Activated CD8-positive, alpha-beta memory T cell treated with anti-CD3 and anti-CD28 coated beads, Interleukin-2, amount 10 ng/mL, durations not matched to agents 7 days and 5 days (primary cell): ENCODE measurements around the gene ATP1A2. TPM values are rescaled to one million over a fixed set of nuclear protein-coding genes. Genes with fewer than 3 reads are reported as not detected.
A peak's percentile ranks its signal among the peaks of the same experiment; 100 is the strongest.

ENCODE experiments used
- ATAC-seq: fragments of 150-1000 bp; cut with Tn5 transposase; one replicate; pipeline ENCODE4 v1.10.0; 2021; ENCODE audit warnings: moderate library complexity
- CTCF ChIA-PET: fragments of 350-600 bp; sonication (Branson Sonifier 250); formaldehyde crosslinking; loops from one replicate; lab custom pipeline; 2021; ENCODE audit warnings: antibody characterized with exemption; lab: Charles Lee
- DNase-seq: peaks from one replicate; pipeline ENCODE4 v3.0.0-alpha.2; 2020
- H3K27ac Mint-ChIP-seq: one replicate; pipeline ENCODE4 v1.8.0; 2021; ENCODE audit warnings: mild to moderate bottlenecking, mixed read lengths
- H3K27me3 Mint-ChIP-seq: one replicate; pipeline ENCODE4 v1.8.0; 2021; ENCODE audit warnings: mixed read lengths
- H3K36me3 Mint-ChIP-seq: one replicate; pipeline ENCODE4 v1.8.0; 2021; ENCODE audit warnings: mild to moderate bottlenecking, mixed read lengths
- H3K4me1 Mint-ChIP-seq: one replicate; pipeline ENCODE4 v1.8.0; 2021; ENCODE audit warnings: mixed read lengths
- H3K4me3 Mint-ChIP-seq: one replicate; pipeline ENCODE4 v1.8.0; 2021; ENCODE audit warnings: mild to moderate bottlenecking, moderate library complexity, mixed read lengths
- H3K9me3 Mint-ChIP-seq: one replicate; pipeline ENCODE4 v1.8.0; 2022; ENCODE audit warnings: low read depth, mixed read lengths
- total RNA-seq, 2 experiments: library from RNA; stranded (reverse); gene quantifications; one replicate each; pipeline ENCODE4 v1.2.3, GENCODE V29; 2021

The ATP1A2 gene
- total RNA-seq, 2 experiments from 2014 or later = not detected

GRCh38 chr1:160079448-160079847, 36.1 kb upstream of the ATP1A2 start:
- ATAC-seq (no peak), DNase-seq (no peak)
- peaks cover 60% of the 10 kb centered on the region for H3K27me3 Mint-ChIP-seq
- H3K36me3 Mint-ChIP-seq = no peaks in the 10 kb centered on the region
- H3K9me3 Mint-ChIP-seq = no peaks in the 10 kb centered on the region
- peaks cover 9% of the 10 kb centered on the region for H3K4me1 Mint-ChIP-seq
- CTCF ChIA-PET = interaction anchor here (0.7 to 40.9 kb wide), 19 partner anchors 1 to 272 kb away, joined by 3 to 633 read pairs (median 6); partner anchors contain the start of genes IGSF8, KCNJ10, KCNJ9 and PIGM
- H3K4me3 Mint-ChIP-seq = no peak overlapping the region
- H3K27ac Mint-ChIP-seq = no peak overlapping the region

GRCh38 chr1:160080381-160081100, 35.0 kb upstream of the ATP1A2 start:
- Mint-ChIP-seq H3K9me3 (no peaks in the 10 kb centered on the region), H3K36me3 (no peaks in the 10 kb centered on the region), H3K27me3 (peaks cover 60% of the 10 kb centered on the region), H3K27ac (no peak overlapping the region), H3K4me1 (peaks cover 10% of the 10 kb centered on the region), H3K4me3 (no peak overlapping the region)
- ATAC-seq = no peak
- no peak for DNase-seq
- CTCF ChIA-PET = interaction anchor here (0.5 to 28.8 kb wide), 8 partner anchors 17 to 294 kb away, joined by 3 to 633 read pairs (median 9); partner anchors contain the start of genes IGSF8, KCNJ10 and PIGM

GRCh38 chr1:160081261-160081936, 34.2 kb upstream of the ATP1A2 start, which contains the start of gene KCNJ9:
KCNJ9 (plus strand) TSS chr1:160081538; CDS start chr1:160084031, 2,493 bp downstream.
- H3K4me3 Mint-ChIP-seq = no peak within 1 kb of the TSS
- DNase-seq (no peak), ATAC-seq (no peak)
- no peaks in the 10 kb centered on the region for H3K36me3 Mint-ChIP-seq
- peaks cover 55% of the 10 kb centered on the region for H3K27me3 Mint-ChIP-seq
- no peaks in the 10 kb centered on the region for H3K9me3 Mint-ChIP-seq
- H3K4me1 Mint-ChIP-seq = peaks cover 10% of the 10 kb centered on the region
- no peak within 1 kb of the TSS for H3K27ac Mint-ChIP-seq
- CTCF ChIA-PET = interaction anchor here (1.3 to 28.8 kb wide), 5 partner anchors 16 to 144 kb away, joined by 3 to 633 read pairs (median 26); partner anchors contain the start of genes IGSF8, KCNJ10 and PIGM

- peaks cover 49% of the 10 kb centered on the region for H3K27me3 Mint-ChIP-seq
- no peak overlapping the region for H3K27ac Mint-ChIP-seq
- no peak overlapping the region for H3K4me3 Mint-ChIP-seq
- H3K4me1 Mint-ChIP-seq = peaks cover 10% of the 10 kb centered on the region
- DNase-seq (no peak), ATAC-seq (no peak)
- CTCF ChIA-PET = interaction anchor here (11.5 to 28.8 kb wide), 2 partner anchors 15 to 23 kb away, joined by 115 to 633 read pairs; partner anchors contain the start of genes IGSF8 and KCNJ10
- no peaks in the 10 kb centered on the region for H3K36me3 Mint-ChIP-seq
- no peaks in the 10 kb centered on the region for H3K9me3 Mint-ChIP-seq
These were observed 33.1 kb upstream of the ATP1A2 start for GRCh38 chr1:160082487-160082886.

GRCh38 chr1:160082926-160083325, 32.6 kb upstream of the ATP1A2 start:
- ATAC-seq (no peak), DNase-seq (no peak)
- Mint-ChIP-seq H3K4me1 (peaks cover 10% of the 10 kb centered on the region), H3K4me3 (no peak overlapping the region), H3K27me3 (peaks cover 48% of the 10 kb centered on the region), H3K27ac (no peak overlapping the region), H3K9me3 (no peaks in the 10 kb centered on the region), H3K36me3 (no peaks in the 10 kb centered on the region)
- CTCF ChIA-PET = interaction anchor here (1.1 to 28.8 kb wide), 3 partner anchors 14 to 46 kb away, joined by 4 to 633 read pairs (median 115); partner anchors contain the start of genes IGSF8 and KCNJ10

GRCh38 chr1:160083968-160084770, 31.4 kb upstream of the ATP1A2 start:
- peak overlapping the region; percentile 44 for H3K4me3 Mint-ChIP-seq
- peaks cover 41% of the 10 kb centered on the region for H3K27me3 Mint-ChIP-seq
- DNase-seq (peak; percentile 78), ATAC-seq (peak; percentile 78)
- H3K27ac Mint-ChIP-seq = no peak overlapping the region
- H3K36me3 Mint-ChIP-seq = no peaks in the 10 kb centered on the region
- H3K4me1 Mint-ChIP-seq = peaks cover 10% of the 10 kb centered on the region
- CTCF ChIA-PET = interaction anchor here (0.7 to 28.8 kb wide), 15 partner anchors 13 to 207 kb away, joined by 3 to 633 read pairs (median 6); partner anchors contain the start of genes IGSF8, KCNJ10 and PIGM
- no peaks in the 10 kb centered on the region for H3K9me3 Mint-ChIP-seq

- Mint-ChIP-seq H3K36me3 (no peaks in the 10 kb centered on the region), H3K4me1 (peaks cover 10% of the 10 kb centered on the region), H3K4me3 (peak overlapping the region; percentile 44), H3K27me3 (peaks cover 35% of the 10 kb centered on the region), H3K9me3 (no peaks in the 10 kb centered on the region), H3K27ac (no peak overlapping the region)
- CTCF ChIA-PET = interaction anchor here (0.7 to 28.8 kb wide), 26 partner anchors 9 to 456 kb away, joined by 3 to 633 read pairs (median 6); partner anchors contain the start of genes IGSF8, KCNJ10 and PIGM
- DNase-seq = no peak
- ATAC-seq = no peak
These were observed 30.7 kb upstream of the ATP1A2 start for GRCh38 chr1:160084771-160085321.

GRCh38 chr1:160085686-160086455, 29.7 kb upstream of the ATP1A2 start:
- Mint-ChIP-seq H3K27ac (no peak overlapping the region), H3K36me3 (no peaks in the 10 kb centered on the region), H3K9me3 (no peaks in the 10 kb centered on the region), H3K4me3 (no peak overlapping the region), H3K4me1 (peaks cover 7% of the 10 kb centered on the region), H3K27me3 (peaks cover 24% of the 10 kb centered on the region)
- ATAC-seq (peak; percentile 61), DNase-seq (peak; percentile 83)
- CTCF ChIA-PET = interaction anchor here (0.6 to 28.8 kb wide), 31 partner anchors 8 to 455 kb away, joined by 3 to 633 read pairs (median 4); partner anchors contain the start of genes IGSF8, KCNJ10 and PIGM

- CTCF ChIA-PET = interaction anchor here (0.8 to 28.8 kb wide), 15 partner anchors 7 to 204 kb away, joined by 3 to 633 read pairs (median 6); partner anchors contain the start of genes IGSF8 and KCNJ10
- ATAC-seq = no peak
- H3K9me3 Mint-ChIP-seq = no peaks in the 10 kb centered on the region
- no peak for DNase-seq
- H3K36me3 Mint-ChIP-seq = no peaks in the 10 kb centered on the region
- H3K27ac Mint-ChIP-seq = no peak overlapping the region
- peaks cover 6% of the 10 kb centered on the region for H3K4me1 Mint-ChIP-seq
- peaks cover 20% of the 10 kb centered on the region for H3K27me3 Mint-ChIP-seq
- no peak overlapping the region for H3K4me3 Mint-ChIP-seq
These were observed 29.1 kb upstream of the ATP1A2 start for GRCh38 chr1:160086456-160086892.

GRCh38 chr1:160087118-160087662, 28.4 kb upstream of the ATP1A2 start:
- Mint-ChIP-seq H3K27me3 (peaks cover 13% of the 10 kb centered on the region), H3K9me3 (no peaks in the 10 kb centered on the region), H3K4me3 (no peak overlapping the region), H3K4me1 (peaks cover 6% of the 10 kb centered on the region), H3K36me3 (peaks cover 2% of the 10 kb centered on the region), H3K27ac (no peak overlapping the region)
- no peak for DNase-seq
- no peak for ATAC-seq
- CTCF ChIA-PET = interaction anchor here (0.9 to 28.8 kb wide), 8 partner anchors 10 to 203 kb away, joined by 3 to 633 read pairs (median 8); partner anchors contain the start of genes IGSF8 and KCNJ10

GRCh38 chr1:160089883-160090282, 25.7 kb upstream of the ATP1A2 start:
- H3K36me3 Mint-ChIP-seq = peaks cover 6% of the 10 kb centered on the region
- no peaks in the 10 kb centered on the region for H3K27me3 Mint-ChIP-seq
- H3K4me3 Mint-ChIP-seq = no peak overlapping the region
- H3K27ac Mint-ChIP-seq = no peak overlapping the region
- CTCF ChIA-PET = interaction anchor here (28.8 kb wide), 1 partner anchor 30 kb away, joined by 633 read pairs; the partner anchor contains the start of gene KCNJ10
- H3K4me1 Mint-ChIP-seq = peaks cover 4% of the 10 kb centered on the region
- DNase-seq (no peak), ATAC-seq (no peak)
- H3K9me3 Mint-ChIP-seq = no peaks in the 10 kb centered on the region
